Measurements from ENCODE around the gene RIMBP2.

Gene RIMBP2

DNA sequence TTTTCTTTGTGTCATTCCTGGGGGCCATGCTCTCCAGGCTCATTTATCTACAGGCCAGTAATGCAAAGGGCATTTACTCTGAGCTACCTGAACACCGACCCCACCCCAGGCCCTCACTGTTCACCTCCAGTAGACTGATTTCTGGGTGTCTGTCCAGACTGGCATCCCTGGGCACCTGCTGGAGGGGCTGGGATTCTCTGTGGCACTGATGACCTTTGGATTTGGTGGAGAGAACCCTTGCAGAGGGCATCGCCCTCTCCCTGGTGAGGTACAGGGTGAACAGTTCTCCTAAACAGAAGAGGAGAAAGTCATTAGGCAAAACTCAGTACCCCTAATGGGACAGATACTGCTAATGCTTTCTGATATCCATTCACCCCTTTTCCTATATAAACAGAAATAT, 27.1 kb upstream of the RIMBP2 start:
- no CpG with 5 or more reads among the region's 2 CpGs for WGBS, 2 donors (ENCODE audit: extremely low coverage in 2 of 2, insufficient read length in 2 of 2, insufficient replicate concordance in 1 of 2)
- Histone ChIP-seq H4K91ac (ENCODE audit: low read depth, low read length, poor library complexity) (no peak overlapping the region), H4K8ac (ENCODE audit: low read depth, low read length) (no peak overlapping the region), H3K4ac (ENCODE audit: low read length) (no peak overlapping the region), H3K9ac (ENCODE audit: low read depth, low read length, poor library complexity) (no peak overlapping the region), H3K79me1 (ENCODE audit: low read depth, low read length) (no peaks in the 10 kb centered on the region), H2AFZ (ENCODE audit: low read length) (no peak overlapping the region), H3K27ac (replicated peaks; ENCODE audit: low read length) (no peak overlapping the region), H3K27me3 (ENCODE audit: control insufficient read depth in 3 of 3, insufficient read depth in 3 of 3, low read depth in 1 of 3, low read length in 3 of 3) (peaks cover 0 to 3% (median 0%) of the 10 kb centered on the region in 3 experiments), H3K4me2 (ENCODE audit: insufficient read depth, low read length, poor library complexity, severe bottlenecking) (no peak overlapping the region), H3K4me1 (ENCODE audit: control insufficient read depth in 2 of 2, insufficient read depth in 1 of 2, low read depth in 1 of 2, low read length in 2 of 2) (peaks cover 0 to 2% of the 10 kb centered on the region in 2 donors), H2BK120ac (ENCODE audit: low read depth, low read length) (no peak overlapping the region), H3K4me3 (ENCODE audit: low read length in 2 of 2) (no peak overlapping the region), H3K36me3 (replicated peaks in 1 of 2; ENCODE audit: control insufficient read depth in 2 of 2, insufficient read depth in 2 of 2, low read length in 2 of 2) (no peaks in the 10 kb centered on the region), H2AK5ac (ENCODE audit: low read depth, low read length) (no peak overlapping the region), H3K14ac (ENCODE audit: low read length) (no peak overlapping the region), H3K9me3 (replicated peaks in 1 of 2; ENCODE audit: control insufficient read depth in 2 of 2, insufficient read depth in 1 of 2, low read depth in 1 of 2, low read length in 2 of 2) (no peaks in the 10 kb centered on the region), H3K23ac (ENCODE audit: low read depth, low read length, poor library complexity) (no peak overlapping the region), H2BK15ac (ENCODE audit: low read length) (no peak overlapping the region), H2BK12ac (ENCODE audit: low read length) (no peak overlapping the region), H3K18ac (ENCODE audit: low read length) (peak overlapping the region; percentile 9), H2BK5ac (ENCODE audit: low read length) (no peak overlapping the region)
- DNase-seq (ENCODE audit: low spot score): no peak

DNA sequence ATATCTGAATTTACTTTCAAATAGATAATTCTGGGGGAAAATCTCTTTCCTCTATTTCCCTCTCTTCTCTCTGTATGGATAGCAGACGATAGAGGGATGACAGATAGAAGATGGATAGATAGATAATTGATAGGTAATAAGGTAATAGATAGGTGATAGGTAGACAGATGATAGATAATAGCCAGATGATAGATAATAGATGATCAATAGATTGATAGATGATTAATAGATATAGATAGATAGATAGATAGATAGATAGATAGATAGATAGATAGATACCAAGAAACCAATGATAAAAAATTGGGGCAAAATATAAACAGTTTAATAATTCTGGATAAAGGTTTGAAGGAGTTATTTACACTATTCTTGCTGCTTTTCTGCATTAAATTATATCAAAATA, 26.6 kb upstream of the RIMBP2 start:
- no peak overlapping the region for H3K4ac ChIP-seq (ENCODE audit: low read length)
- no peak overlapping the region for H2BK15ac ChIP-seq (ENCODE audit: low read length)
- H3K4me1 ChIP-seq (ENCODE audit: control insufficient read depth in 2 of 2, insufficient read depth in 1 of 2, low read depth in 1 of 2, low read length in 2 of 2): no peaks in the 10 kb centered on the region
- no peaks in the 10 kb centered on the region for H3K9me3 ChIP-seq (replicated peaks in 1 of 2; ENCODE audit: control insufficient read depth in 2 of 2, insufficient read depth in 1 of 2, low read depth in 1 of 2, low read length in 2 of 2)
- H3K36me3 ChIP-seq (replicated peaks in 1 of 2; ENCODE audit: control insufficient read depth in 2 of 2, insufficient read depth in 2 of 2, low read length in 2 of 2): no peaks in the 10 kb centered on the region
- no peak overlapping the region for H3K23ac ChIP-seq (ENCODE audit: low read depth, low read length, poor library complexity)
- no CpG with 5 or more reads among the region's 1 CpG for WGBS, 2 donors (ENCODE audit: extremely low coverage in 2 of 2, insufficient read length in 2 of 2, insufficient replicate concordance in 1 of 2)
- H4K8ac ChIP-seq (ENCODE audit: low read depth, low read length): no peak overlapping the region
- DNase-seq (ENCODE audit: low spot score): no peak
- H3K27ac ChIP-seq (replicated peaks; ENCODE audit: low read length): no peak overlapping the region
- H3K14ac ChIP-seq (ENCODE audit: low read length): no peak overlapping the region
- no peak overlapping the region for H3K4me3 ChIP-seq (ENCODE audit: low read length in 2 of 2)
- H2BK12ac ChIP-seq (ENCODE audit: low read length): no peak overlapping the region
- no peak overlapping the region for H3K18ac ChIP-seq (ENCODE audit: low read length)
- H2AK5ac ChIP-seq (ENCODE audit: low read depth, low read length): no peak overlapping the region
- H4K91ac ChIP-seq (ENCODE audit: low read depth, low read length, poor library complexity): no peak overlapping the region
- no peaks in the 10 kb centered on the region for H3K79me1 ChIP-seq (ENCODE audit: low read depth, low read length)
- peaks cover 0 to 4% (median 0%) of the 10 kb centered on the region in 3 experiments for H3K27me3 ChIP-seq (ENCODE audit: control insufficient read depth in 3 of 3, insufficient read depth in 3 of 3, low read depth in 1 of 3, low read length in 3 of 3)
- H3K4me2 ChIP-seq (ENCODE audit: insufficient read depth, low read length, poor library complexity, severe bottlenecking): no peak overlapping the region
- H3K9ac ChIP-seq (ENCODE audit: low read depth, low read length, poor library complexity): no peak overlapping the region
- no peak overlapping the region for H2BK5ac ChIP-seq (ENCODE audit: low read length)
- H2BK120ac ChIP-seq (ENCODE audit: low read depth, low read length): no peak overlapping the region
- H2AFZ ChIP-seq (ENCODE audit: low read length): no peak overlapping the region

GRCh38 chr12:130742112-130742511, 26.0 kb upstream of the RIMBP2 start:
- no peak overlapping the region for H3K4ac ChIP-seq (ENCODE audit: low read length)
- no peak overlapping the region for H2AFZ ChIP-seq (ENCODE audit: low read length)
- H3K14ac ChIP-seq (ENCODE audit: low read length): no peak overlapping the region
- H2BK15ac ChIP-seq (ENCODE audit: low read length): no peak overlapping the region
- no peak overlapping the region for H2AK5ac ChIP-seq (ENCODE audit: low read depth, low read length)
- H4K8ac ChIP-seq (ENCODE audit: low read depth, low read length): no peak overlapping the region
- H2BK5ac ChIP-seq (ENCODE audit: low read length): no peak overlapping the region
- no peaks in the 10 kb centered on the region for H3K9me3 ChIP-seq (replicated peaks in 1 of 2; ENCODE audit: control insufficient read depth in 2 of 2, insufficient read depth in 1 of 2, low read depth in 1 of 2, low read length in 2 of 2)
- H3K9ac ChIP-seq (ENCODE audit: low read depth, low read length, poor library complexity): no peak overlapping the region
- H2BK12ac ChIP-seq (ENCODE audit: low read length): no peak overlapping the region
- H3K4me1 ChIP-seq (ENCODE audit: control insufficient read depth in 2 of 2, insufficient read depth in 1 of 2, low read depth in 1 of 2, low read length in 2 of 2): no peaks in the 10 kb centered on the region
- H3K23ac ChIP-seq (ENCODE audit: low read depth, low read length, poor library complexity): no peak overlapping the region
- no peak overlapping the region for H2BK120ac ChIP-seq (ENCODE audit: low read depth, low read length)
- H3K18ac ChIP-seq (ENCODE audit: low read length): no peak overlapping the region
- no peak for DNase-seq (ENCODE audit: low spot score)
- WGBS, 2 donors (ENCODE audit: extremely low coverage in 2 of 2, insufficient read length in 2 of 2, insufficient replicate concordance in 1 of 2): no CpG with 5 or more reads among the region's 12 CpGs
- no peak overlapping the region for H3K27ac ChIP-seq (replicated peaks; ENCODE audit: low read length)
- no peaks in the 10 kb centered on the region for H3K79me1 ChIP-seq (ENCODE audit: low read depth, low read length)
- H3K27me3 ChIP-seq (ENCODE audit: control insufficient read depth in 3 of 3, insufficient read depth in 3 of 3, low read depth in 1 of 3, low read length in 3 of 3): peaks cover 0 to 8% (median 0%) of the 10 kb centered on the region in 3 experiments
- no peaks in the 10 kb centered on the region for H3K36me3 ChIP-seq (replicated peaks in 1 of 2; ENCODE audit: control insufficient read depth in 2 of 2, insufficient read depth in 2 of 2, low read length in 2 of 2)
- no peak overlapping the region for H4K91ac ChIP-seq (ENCODE audit: low read depth, low read length, poor library complexity)
- H3K4me2 ChIP-seq (ENCODE audit: insufficient read depth, low read length, poor library complexity, severe bottlenecking): no peak overlapping the region
- no peak overlapping the region for H3K4me3 ChIP-seq (ENCODE audit: low read length in 2 of 2)

GRCh38 chr12:130739571-130739970, 23.5 kb upstream of the RIMBP2 start:
- Histone ChIP-seq H2BK120ac (ENCODE audit: low read depth, low read length) (no peak overlapping the region), H2BK15ac (ENCODE audit: low read length) (no peak overlapping the region), H2BK5ac (ENCODE audit: low read length) (no peak overlapping the region), H2BK12ac (ENCODE audit: low read length) (no peak overlapping the region), H3K36me3 (replicated peaks in 1 of 2; ENCODE audit: control insufficient read depth in 2 of 2, insufficient read depth in 2 of 2, low read length in 2 of 2) (no peaks in the 10 kb centered on the region), H4K91ac (ENCODE audit: low read depth, low read length, poor library complexity) (no peak overlapping the region), H3K4me1 (ENCODE audit: control insufficient read depth in 2 of 2, insufficient read depth in 1 of 2, low read depth in 1 of 2, low read length in 2 of 2) (no peaks in the 10 kb centered on the region), H3K4me2 (ENCODE audit: insufficient read depth, low read length, poor library complexity, severe bottlenecking) (no peak overlapping the region), H2AK5ac (ENCODE audit: low read depth, low read length) (no peak overlapping the region), H3K4me3 (ENCODE audit: low read length in 2 of 2) (no peak overlapping the region), H3K9ac (ENCODE audit: low read depth, low read length, poor library complexity) (no peak overlapping the region), H3K18ac (ENCODE audit: low read length) (peak overlapping the region; percentile 36), H4K8ac (ENCODE audit: low read depth, low read length) (no peak overlapping the region), H3K27me3 (ENCODE audit: control insufficient read depth in 3 of 3, insufficient read depth in 3 of 3, low read depth in 1 of 3, low read length in 3 of 3) (peaks cover 0 to 19% (median 0%) of the 10 kb centered on the region in 3 experiments), H3K14ac (ENCODE audit: low read length) (no peak overlapping the region), H3K4ac (ENCODE audit: low read length) (no peak overlapping the region), H2AFZ (ENCODE audit: low read length) (no peak overlapping the region), H3K79me1 (ENCODE audit: low read depth, low read length) (no peaks in the 10 kb centered on the region), H3K23ac (ENCODE audit: low read depth, low read length, poor library complexity) (peak overlapping the region; percentile 13), H3K9me3 (replicated peaks in 1 of 2; ENCODE audit: control insufficient read depth in 2 of 2, insufficient read depth in 1 of 2, low read depth in 1 of 2, low read length in 2 of 2) (no peaks in the 10 kb centered on the region), H3K27ac (replicated peaks; ENCODE audit: low read length) (no peak overlapping the region)
- no peak for DNase-seq (ENCODE audit: low spot score)
- WGBS, 2 donors (ENCODE audit: extremely low coverage in 2 of 2, insufficient read length in 2 of 2, insufficient replicate concordance in 1 of 2): no CpG with 5 or more reads among the region's 10 CpGs

Measured in neuronal stem cell (in vitro differentiated cells).